ENCODE data around the gene SAXO2.
A peak's percentile ranks its signal among the peaks of the same experiment; 100 is the strongest.

Gene SAXO2

GRCh38 chr15:82301296-82302016, 38.8 kb downstream of the SAXO2 start:
- no peak for DNase-seq (ENCODE audit: low spot score)
- peak overlapping the region in 1 of 2 donors; percentile 42 for H3K27ac ChIP-seq
- TF ChIP-seq CTCF (IDR thresholded peaks at IDR 0.05), result no peak
- no peak overlapping the region for H3K4me3 ChIP-seq

GRCh38 chr15:82303956-82304777, 41.5 kb downstream of the SAXO2 start:
- H3K27ac ChIP-seq, result no peak overlapping the region

GRCh38 chr15:82304778-82305090, 42.1 kb downstream of the SAXO2 start:
- DNase-seq (ENCODE audit: low spot score), result no peak
- Histone ChIP-seq H3K27ac (no peak overlapping the region), H3K4me3 (no peak overlapping the region)
- TF ChIP-seq CTCF (IDR thresholded peaks at IDR 0.05), result no peak

More at GRCh38 chr15:82303956-82304777, 41.5 kb downstream of the SAXO2 start:
- H3K4me3 ChIP-seq, result no peak overlapping the region
- no peak for DNase-seq (ENCODE audit: low spot score)
- no peak for TF ChIP-seq CTCF (IDR thresholded peaks at IDR 0.05)

GRCh38 chr15:82305621-82306048, 43.0 kb downstream of the SAXO2 start:
- no peak for DNase-seq (ENCODE audit: low spot score)
- Histone ChIP-seq H3K27ac (no peak overlapping the region), H3K4me3 (no peak overlapping the region)
- TF ChIP-seq CTCF (IDR thresholded peaks at IDR 0.05), result no peak

- no peak overlapping the region for H3K4me3 ChIP-seq
- no peak for DNase-seq (ENCODE audit: low spot score)
- no peak for TF ChIP-seq CTCF (IDR thresholded peaks at IDR 0.05)
- no peak overlapping the region for H3K27ac ChIP-seq
These were observed 44.4 kb downstream of the SAXO2 start for GRCh38 chr15:82306791-82307713.

- no peak overlapping the region for H3K4me3 ChIP-seq
- DNase-seq (ENCODE audit: low spot score), result no peak
- TF ChIP-seq CTCF (IDR thresholded peaks at IDR 0.05), result no peak
These were observed 45.1 kb downstream of the SAXO2 start for GRCh38 chr15:82307714-82308081.

More at GRCh38 chr15:82307714-82308081, 45.1 kb downstream of the SAXO2 start:
- no peak overlapping the region for H3K27ac ChIP-seq
